Measurements from ENCODE around the gene SLC35D1. TPM values are rescaled to one million over a fixed set of nuclear protein-coding genes. Genes with fewer than 3 reads are reported as not detected.
"Not testable (repeated sequence)": the region's sequence is repeated elsewhere in the genome, so short reads cannot be mapped to it uniquely, and the experiment has no call there.

SLC35D1 gene
- total and polyA plus RNA-seq, 2 donors (not counting 1 experiment from before 2014, with no cell fraction given), result 4.0 to 16.8 TPM

- H3K36me3 ChIP-seq (replicated peaks in 1 of 2; ENCODE audit: control extremely low read depth in 1 of 2, control insufficient read depth in 1 of 2, extremely low read depth in 1 of 2, insufficient read depth in 2 of 2, low read length in 1 of 2), result peaks cover 11 to 62% of the 10 kb centered on the region in 2 experiments
- CTCF ChIA-PET, result interaction anchor here (0.7 to 3.4 kb wide), 3 partner anchors 23 to 171 kb away, joined by 4 to 13 read pairs (median 4); no protein-coding TSS in a partner anchor
These were observed 75.7 kb downstream of the SLC35D1 start for GRCh38 chr1:66978201-66978600.

GRCh38 chr1:66968574-66968973, 85.4 kb downstream of the SLC35D1 start:
- H3K9ac ChIP-seq (ENCODE audit: low read length), result no peak overlapping the region
- no peak overlapping the region for H3K27ac Mint-ChIP-seq
- no peak overlapping the region for H3K4me3 Mint-ChIP-seq
- DNase-seq (no peak), ATAC-seq (ENCODE audit: low read depth) (no peak)
- no peak overlapping the region for H3K27ac ChIP-seq (ENCODE audit: low read length in 2 of 2)
- H3K4me1 ChIP-seq (ENCODE audit: control insufficient read depth in 2 of 2, insufficient read depth in 2 of 2, low read length in 2 of 2), result no peaks in the 10 kb centered on the region
- POLR2A ChIA-PET, result no interaction called here
- H3K4me2 ChIP-seq (replicated peaks; ENCODE audit: low read depth, low read length, poor library complexity, severe bottlenecking), result no peak overlapping the region
- H3K4me1 Mint-ChIP-seq, result no peaks in the 10 kb centered on the region
- TF ChIP-seq CTCF (IDR thresholded peaks at IDR 0.05), result no peak
- no peak overlapping the region for H3K4me3 ChIP-seq (ENCODE audit: control extremely low read depth in 1 of 5, extremely low read depth in 1 of 5, insufficient read depth in 1 of 5, low read depth in 2 of 5, low read length in 4 of 5)
- no CpG with 5 or more reads among the region's 3 CpGs for WGBS (ENCODE audit: insufficient coverage)
- H3K27me3 ChIP-seq (replicated peaks in 1 of 4; ENCODE audit: control extremely low read depth in 1 of 4, control insufficient read depth in 3 of 4, insufficient read depth in 4 of 4, low read length in 3 of 4), result no peaks in the 10 kb centered on the region
- no peaks in the 10 kb centered on the region for H3K27me3 Mint-ChIP-seq
- no peaks in the 10 kb centered on the region for H4K20me1 ChIP-seq (ENCODE audit: control insufficient read depth, insufficient read depth, low read length, poor library complexity, severe bottlenecking)
- no peaks in the 10 kb centered on the region for H3K79me2 ChIP-seq (ENCODE audit: control insufficient read depth, insufficient read depth, low read length)
- H3K9me3 ChIP-seq (ENCODE audit: control extremely low read depth in 1 of 3, control insufficient read depth in 2 of 3, insufficient read depth in 1 of 3, low read length in 2 of 3), result no peaks in the 10 kb centered on the region
- intact Hi-C loops (cut with micrococcal nuclease), result no loop called here
- H3K9me3 Mint-ChIP-seq (ENCODE audit: insufficient read depth), result peaks cover 6% of the 10 kb centered on the region
- peaks cover 12 to 37% of the 10 kb centered on the region in 2 experiments for H3K36me3 ChIP-seq (replicated peaks in 1 of 2; ENCODE audit: control extremely low read depth in 1 of 2, control insufficient read depth in 1 of 2, extremely low read depth in 1 of 2, insufficient read depth in 2 of 2, low read length in 1 of 2)
- H2AFZ ChIP-seq (ENCODE audit: insufficient read depth, low read depth, low read length, poor library complexity, severe bottlenecking), result no peak overlapping the region
- CTCF ChIA-PET, result interaction anchor here (1.1 kb wide), 1 partner anchor 28 kb away, joined by 3 read pairs; no protein-coding TSS in a partner anchor

More at GRCh38 chr1:66978201-66978600, 75.7 kb downstream of the SLC35D1 start:
- Mint-ChIP-seq H3K4me1 (peaks cover 9% of the 10 kb centered on the region), H3K27ac (no peak overlapping the region), H3K9me3 (ENCODE audit: insufficient read depth) (no peaks in the 10 kb centered on the region), H3K27me3 (no peaks in the 10 kb centered on the region), H3K4me3 (no peak overlapping the region)
- H3K79me2 ChIP-seq (ENCODE audit: control insufficient read depth, insufficient read depth, low read length), result no peaks in the 10 kb centered on the region
- no peak for DNase-seq
- no peaks in the 10 kb centered on the region for H3K27me3 ChIP-seq (replicated peaks in 1 of 4; ENCODE audit: control extremely low read depth in 1 of 4, control insufficient read depth in 3 of 4, insufficient read depth in 4 of 4, low read length in 3 of 4)
- H3K9ac ChIP-seq (ENCODE audit: low read length), result no peak overlapping the region
- no peaks in the 10 kb centered on the region for H4K20me1 ChIP-seq (ENCODE audit: control insufficient read depth, insufficient read depth, low read length, poor library complexity, severe bottlenecking)
- no peaks in the 10 kb centered on the region for H3K4me1 ChIP-seq (ENCODE audit: control insufficient read depth in 2 of 2, insufficient read depth in 2 of 2, low read length in 2 of 2)
- intact Hi-C loops (cut with micrococcal nuclease), result no loop called here
- H3K4me2 ChIP-seq (replicated peaks; ENCODE audit: low read depth, low read length, poor library complexity, severe bottlenecking), result no peak overlapping the region
- no peak for ATAC-seq (ENCODE audit: low read depth)
- no peak overlapping the region for H3K4me3 ChIP-seq (ENCODE audit: control extremely low read depth in 1 of 5, extremely low read depth in 1 of 5, insufficient read depth in 1 of 5, low read depth in 2 of 5, low read length in 4 of 5)
- H3K9me3 ChIP-seq (ENCODE audit: control extremely low read depth in 1 of 3, control insufficient read depth in 2 of 3, insufficient read depth in 1 of 3, low read length in 2 of 3), result no peaks in the 10 kb centered on the region
- TF ChIP-seq EZH2 (IDR thresholded peaks at IDR 0.05; ENCODE audit: borderline replicate concordance, insufficient read depth, low read depth, low read length, poor library complexity, severe bottlenecking) (no peak), CTCF (IDR thresholded peaks at IDR 0.05) (no peak)
- H3K27ac ChIP-seq (ENCODE audit: low read length in 2 of 2), result no peak overlapping the region
- H2AFZ ChIP-seq (ENCODE audit: insufficient read depth, low read depth, low read length, poor library complexity, severe bottlenecking), result no peak overlapping the region
- POLR2A ChIA-PET, result no interaction called here

- WGBS (ENCODE audit: insufficient coverage), result no CpG with 5 or more reads among the region's 7 CpGs
- H3K4me2 ChIP-seq (replicated peaks; ENCODE audit: low read depth, low read length, poor library complexity, severe bottlenecking); H2AFZ ChIP-seq (ENCODE audit: insufficient read depth, low read depth, low read length, poor library complexity, severe bottlenecking); ATAC-seq (ENCODE audit: low read depth); POLR2A ChIA-PET; H3K27ac Mint-ChIP-seq; H3K4me1 Mint-ChIP-seq; intact Hi-C loops (cut with micrococcal nuclease); H3K9me3 Mint-ChIP-seq (ENCODE audit: insufficient read depth); H3K27me3 Mint-ChIP-seq; DNase-seq; H3K4me3 Mint-ChIP-seq; H3K27me3 ChIP-seq (replicated peaks in 1 of 4; ENCODE audit: control extremely low read depth in 1 of 4, control insufficient read depth in 3 of 4, insufficient read depth in 4 of 4, low read length in 3 of 4); H3K79me2 ChIP-seq (ENCODE audit: control insufficient read depth, insufficient read depth, low read length); H3K9me3 ChIP-seq (ENCODE audit: control extremely low read depth in 1 of 3, control insufficient read depth in 2 of 3, insufficient read depth in 1 of 3, low read length in 2 of 3); H3K4me3 ChIP-seq (ENCODE audit: control extremely low read depth in 1 of 5, extremely low read depth in 1 of 5, insufficient read depth in 1 of 5, low read depth in 2 of 5, low read length in 4 of 5); H3K4me1 ChIP-seq (ENCODE audit: control insufficient read depth in 2 of 2, insufficient read depth in 2 of 2, low read length in 2 of 2); H3K9ac ChIP-seq (ENCODE audit: low read length); H4K20me1 ChIP-seq (ENCODE audit: control insufficient read depth, insufficient read depth, low read length, poor library complexity, severe bottlenecking); H3K27ac ChIP-seq (ENCODE audit: low read length in 2 of 2): not testable (repeated sequence)
- CTCF ChIA-PET, result interaction anchor here (1.0 kb wide), 1 partner anchor 10 kb away, joined by 5 read pairs; no protein-coding TSS in a partner anchor
- peaks cover 17 to 40% of the 10 kb centered on the region in 2 experiments for H3K36me3 ChIP-seq (replicated peaks in 1 of 2; ENCODE audit: control extremely low read depth in 1 of 2, control insufficient read depth in 1 of 2, extremely low read depth in 1 of 2, insufficient read depth in 2 of 2, low read length in 1 of 2)
These were observed 87.6 kb downstream of the SLC35D1 start for GRCh38 chr1:66966188-66966873.
